D721Med (cell line): ENCODE data around the gene NRXN2.

Source experiments
- DNase-seq: peaks from one replicate; pipeline ENCODE4 v3.0.0; 2011; ENCODE audit warnings: low spot score; ENCODE audit not compliant: insufficient read length
- FAIRE-seq: peaks from 2 replicates; lab custom pipeline; 2011; peaks lifted over from hg19 to GRCh38; lab: Jason Lieb, UNC
- TF ChIP-seq, protein P1 (sequence below): IDR thresholded peaks from 2 replicates; pipeline ENCODE4 v1.5.1; 2012; ENCODE audit warnings: mild to moderate bottlenecking, control low read depth; ENCODE audit not compliant: insufficient read depth; ENCODE audit errors: missing control alignments

The NRXN2 gene

GRCh38 chr11:64758330-64759079, 35.5 kb upstream of the NRXN2 start:
- no peak for FAIRE-seq

DNA sequence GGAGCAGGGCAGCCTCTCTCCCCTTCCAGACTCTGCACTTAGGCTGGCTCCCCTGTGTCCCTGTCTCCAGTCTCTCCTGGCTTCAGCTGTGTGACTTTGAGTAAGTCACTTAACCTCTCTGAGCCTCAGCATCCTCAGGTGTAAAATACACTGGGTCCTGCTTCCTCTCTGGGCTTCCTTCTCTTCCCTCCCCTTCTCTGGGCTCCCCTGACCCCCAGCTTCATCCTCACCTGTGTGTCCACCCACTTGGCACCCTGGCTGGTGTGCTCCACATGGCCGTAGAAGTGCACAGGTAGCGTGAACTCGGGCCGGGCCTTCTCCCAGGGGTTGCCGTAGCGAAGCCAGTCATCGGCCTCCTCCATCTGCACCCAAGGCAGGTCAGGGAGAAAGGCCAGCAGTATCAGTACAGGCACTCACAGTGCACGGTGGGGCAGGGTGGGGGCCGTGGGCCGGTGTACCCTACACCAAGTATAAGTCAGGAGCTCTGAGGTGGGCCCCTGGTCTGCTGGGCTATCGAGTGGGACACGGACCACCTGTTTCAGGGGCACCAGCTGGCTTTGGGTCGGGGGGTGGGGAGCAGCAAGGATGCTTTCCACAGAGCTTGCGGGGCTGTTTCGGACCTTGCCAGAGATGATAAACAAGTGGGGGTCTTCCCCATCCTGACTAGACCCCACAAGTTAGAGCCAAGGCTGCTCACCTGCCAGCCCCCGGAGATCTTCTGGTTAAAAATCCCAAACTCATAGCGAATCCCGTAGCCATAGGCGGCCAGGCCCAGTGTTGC, 34.7 kb upstream of the NRXN2 start:
- TF ChIP-seq, protein P1, sequence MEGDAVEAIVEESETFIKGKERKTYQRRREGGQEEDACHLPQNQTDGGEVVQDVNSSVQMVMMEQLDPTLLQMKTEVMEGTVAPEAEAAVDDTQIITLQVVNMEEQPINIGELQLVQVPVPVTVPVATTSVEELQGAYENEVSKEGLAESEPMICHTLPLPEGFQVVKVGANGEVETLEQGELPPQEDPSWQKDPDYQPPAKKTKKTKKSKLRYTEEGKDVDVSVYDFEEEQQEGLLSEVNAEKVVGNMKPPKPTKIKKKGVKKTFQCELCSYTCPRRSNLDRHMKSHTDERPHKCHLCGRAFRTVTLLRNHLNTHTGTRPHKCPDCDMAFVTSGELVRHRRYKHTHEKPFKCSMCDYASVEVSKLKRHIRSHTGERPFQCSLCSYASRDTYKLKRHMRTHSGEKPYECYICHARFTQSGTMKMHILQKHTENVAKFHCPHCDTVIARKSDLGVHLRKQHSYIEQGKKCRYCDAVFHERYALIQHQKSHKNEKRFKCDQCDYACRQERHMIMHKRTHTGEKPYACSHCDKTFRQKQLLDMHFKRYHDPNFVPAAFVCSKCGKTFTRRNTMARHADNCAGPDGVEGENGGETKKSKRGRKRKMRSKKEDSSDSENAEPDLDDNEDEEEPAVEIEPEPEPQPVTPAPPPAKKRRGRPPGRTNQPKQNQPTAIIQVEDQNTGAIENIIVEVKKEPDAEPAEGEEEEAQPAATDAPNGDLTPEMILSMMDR, result no peak
- DNase-seq (no peak), FAIRE-seq (no peak)

More at GRCh38 chr11:64758330-64759079, 35.5 kb upstream of the NRXN2 start:
- no peak for DNase-seq
- TF ChIP-seq, protein P1, result no peak

GRCh38 chr11:64755681-64756361, 32.8 kb upstream of the NRXN2 start:
- FAIRE-seq (no peak), DNase-seq (no peak)
- TF ChIP-seq, protein P1, result no peak

DNA sequence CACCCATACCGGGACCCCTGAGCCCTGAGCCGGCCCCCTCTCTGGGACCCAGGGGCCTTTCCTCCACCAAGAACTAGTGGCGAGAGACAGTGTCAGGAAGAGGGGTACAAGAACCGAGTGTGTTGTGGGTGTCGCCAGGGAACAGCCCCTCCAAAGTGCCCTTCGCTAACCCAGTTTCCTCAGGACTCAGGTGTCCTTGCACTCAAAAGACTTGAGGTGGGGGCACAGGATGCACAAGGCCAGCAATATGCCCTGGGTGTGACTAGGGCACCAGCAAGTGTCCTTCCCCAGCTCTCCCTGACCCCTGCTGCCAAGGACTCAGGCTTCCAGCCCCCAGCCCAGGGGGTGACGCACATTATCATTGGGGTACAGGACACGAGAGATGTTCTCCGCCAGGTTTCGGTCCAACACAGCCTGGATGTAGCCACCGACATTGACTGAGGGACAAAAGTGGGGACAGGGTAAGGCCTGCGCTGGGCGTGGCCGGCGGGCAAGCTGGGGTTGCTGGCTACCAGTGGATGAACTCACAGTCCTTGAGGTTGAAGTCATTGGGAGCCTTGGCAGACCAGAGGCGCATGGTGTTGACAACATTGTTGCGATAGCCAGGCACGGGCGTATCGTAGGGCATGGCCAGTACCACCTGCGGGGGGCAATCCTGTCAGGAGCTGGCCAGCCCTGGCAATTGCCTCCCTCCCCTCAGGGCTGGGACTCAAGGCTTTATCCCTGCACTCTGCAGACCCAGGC, 32.1 kb upstream of the NRXN2 start:
- DNase-seq (no peak), FAIRE-seq (no peak)
- TF ChIP-seq, protein P1, result no peak

GRCh38 chr11:64754124-64754918, 31.3 kb upstream of the NRXN2 start:
- DNase-seq (no peak), FAIRE-seq (no peak)
- TF ChIP-seq, protein P1, result no peak

DNA sequence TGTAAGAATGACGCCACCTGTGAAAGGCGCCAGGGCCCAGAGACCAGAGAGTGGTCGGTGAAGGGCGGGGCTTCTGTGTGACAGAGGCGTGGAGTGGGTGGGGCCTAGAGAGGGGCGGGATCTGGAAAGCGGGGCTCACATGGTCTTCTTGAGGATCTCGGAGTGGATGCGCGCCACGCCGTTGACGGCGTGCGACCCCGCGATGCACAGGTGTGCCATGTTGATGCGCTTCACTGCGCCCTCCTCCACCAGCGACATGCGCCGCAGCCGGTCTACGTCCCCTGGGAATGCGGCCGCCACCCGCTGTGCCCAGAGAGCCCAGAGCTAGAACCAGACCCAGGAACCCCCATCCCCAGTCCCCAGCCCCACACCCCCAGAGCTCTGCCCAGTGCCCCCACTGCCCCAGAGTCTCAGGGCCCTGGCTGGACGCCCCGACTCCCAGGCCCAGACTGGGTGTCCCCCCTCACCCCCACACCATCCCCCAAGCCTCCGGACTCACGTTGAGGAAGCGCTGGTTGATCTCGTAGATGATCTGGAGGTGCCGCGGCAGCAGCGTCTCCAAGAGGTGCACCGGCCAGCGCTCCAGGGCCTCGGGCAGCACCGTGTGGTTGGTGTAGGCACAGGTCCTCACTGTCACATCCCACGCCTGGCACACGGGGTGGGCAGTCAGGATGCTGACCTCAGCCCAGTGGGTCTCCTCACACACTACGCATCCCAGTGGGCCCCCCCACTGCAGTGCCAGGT, 30.6 kb upstream of the NRXN2 start:
- TF ChIP-seq, protein P1, result no peak
- no peak for DNase-seq
- FAIRE-seq, result no peak
